Measurements from ENCODE around the gene COMMD10.

GRCh38 chr5:116130976-116131375 is 46.2 kb downstream of the COMMD10 start:
- TF ChIP-seq, protein P1, sequence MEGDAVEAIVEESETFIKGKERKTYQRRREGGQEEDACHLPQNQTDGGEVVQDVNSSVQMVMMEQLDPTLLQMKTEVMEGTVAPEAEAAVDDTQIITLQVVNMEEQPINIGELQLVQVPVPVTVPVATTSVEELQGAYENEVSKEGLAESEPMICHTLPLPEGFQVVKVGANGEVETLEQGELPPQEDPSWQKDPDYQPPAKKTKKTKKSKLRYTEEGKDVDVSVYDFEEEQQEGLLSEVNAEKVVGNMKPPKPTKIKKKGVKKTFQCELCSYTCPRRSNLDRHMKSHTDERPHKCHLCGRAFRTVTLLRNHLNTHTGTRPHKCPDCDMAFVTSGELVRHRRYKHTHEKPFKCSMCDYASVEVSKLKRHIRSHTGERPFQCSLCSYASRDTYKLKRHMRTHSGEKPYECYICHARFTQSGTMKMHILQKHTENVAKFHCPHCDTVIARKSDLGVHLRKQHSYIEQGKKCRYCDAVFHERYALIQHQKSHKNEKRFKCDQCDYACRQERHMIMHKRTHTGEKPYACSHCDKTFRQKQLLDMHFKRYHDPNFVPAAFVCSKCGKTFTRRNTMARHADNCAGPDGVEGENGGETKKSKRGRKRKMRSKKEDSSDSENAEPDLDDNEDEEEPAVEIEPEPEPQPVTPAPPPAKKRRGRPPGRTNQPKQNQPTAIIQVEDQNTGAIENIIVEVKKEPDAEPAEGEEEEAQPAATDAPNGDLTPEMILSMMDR (IDR thresholded peaks at IDR 0.05; ENCODE audit: poor library complexity, severe bottlenecking), result no peak
- TF ChIP-seq REST (IDR thresholded peaks at IDR 0.05; ENCODE audit: borderline replicate concordance) (no peak), POLR2AphosphoS5 (IDR thresholded peaks at IDR 0.05) (no peak), EZH2 (IDR thresholded peaks at IDR 0.05; ENCODE audit: borderline replicate concordance, insufficient read depth, low read length, poor library complexity, severe bottlenecking) (no peak), RAD21 (conservative IDR thresholded peaks at IDR 0.05) (no peak), EP300 (conservative IDR thresholded peaks at IDR 0.05; ENCODE audit: poor library complexity, severe bottlenecking) (no peak)

All from neural cell (in vitro differentiated cells).